ENCODE results near the gene PREX1. TPM values are rescaled to one million over a fixed set of nuclear protein-coding genes. Genes with fewer than 3 reads are reported as not detected.

PREX1 gene
- polyA plus RNA-seq, 1 donor (not counting 4 experiments of a cell fraction or from before 2014, with no cell fraction given) = 0.22 TPM

GRCh38 chr20:48659858-48660257 lies 167.9 kb downstream of the PREX1 start:
- no peaks in the 10 kb centered on the region for H3K36me3 ChIP-seq (ENCODE audit: control insufficient read depth in 2 of 2, extremely low read depth in 1 of 2, insufficient read depth in 2 of 2, low read length in 2 of 2)
- no peak overlapping the region for H3K27ac ChIP-seq (ENCODE audit: control insufficient read depth, insufficient read depth, low read length)
- TF ChIP-seq, protein P1, sequence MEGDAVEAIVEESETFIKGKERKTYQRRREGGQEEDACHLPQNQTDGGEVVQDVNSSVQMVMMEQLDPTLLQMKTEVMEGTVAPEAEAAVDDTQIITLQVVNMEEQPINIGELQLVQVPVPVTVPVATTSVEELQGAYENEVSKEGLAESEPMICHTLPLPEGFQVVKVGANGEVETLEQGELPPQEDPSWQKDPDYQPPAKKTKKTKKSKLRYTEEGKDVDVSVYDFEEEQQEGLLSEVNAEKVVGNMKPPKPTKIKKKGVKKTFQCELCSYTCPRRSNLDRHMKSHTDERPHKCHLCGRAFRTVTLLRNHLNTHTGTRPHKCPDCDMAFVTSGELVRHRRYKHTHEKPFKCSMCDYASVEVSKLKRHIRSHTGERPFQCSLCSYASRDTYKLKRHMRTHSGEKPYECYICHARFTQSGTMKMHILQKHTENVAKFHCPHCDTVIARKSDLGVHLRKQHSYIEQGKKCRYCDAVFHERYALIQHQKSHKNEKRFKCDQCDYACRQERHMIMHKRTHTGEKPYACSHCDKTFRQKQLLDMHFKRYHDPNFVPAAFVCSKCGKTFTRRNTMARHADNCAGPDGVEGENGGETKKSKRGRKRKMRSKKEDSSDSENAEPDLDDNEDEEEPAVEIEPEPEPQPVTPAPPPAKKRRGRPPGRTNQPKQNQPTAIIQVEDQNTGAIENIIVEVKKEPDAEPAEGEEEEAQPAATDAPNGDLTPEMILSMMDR (optimal IDR thresholded peaks at IDR 0.05 in 1 of 3, IDR thresholded peaks at IDR 0.05 in 1 of 3, conservative IDR thresholded peaks at IDR 0.05 in 1 of 3; ENCODE audit: extremely low read depth in 1 of 3, insufficient read depth in 2 of 3, low read length in 3 of 3) = no peak
- TF ChIP-seq EZH2 (IDR thresholded peaks at IDR 0.05; ENCODE audit: low read length) = no peak
- no peaks in the 10 kb centered on the region for H4K20me1 ChIP-seq (ENCODE audit: control insufficient read depth, extremely low read depth, insufficient read depth, low read length)
- H3K4me1 ChIP-seq (ENCODE audit: control insufficient read depth, extremely low read depth, insufficient read depth, low read length) = no peaks in the 10 kb centered on the region
- no peaks in the 10 kb centered on the region for H3K9me3 ChIP-seq (ENCODE audit: control insufficient read depth, low read depth, low read length)
- dilution Hi-C loops (cut with MboI; ENCODE audit: extremely low pct_ligation_motif_present, low sequenced_read_pairs) = loop anchor here (25.0 kb wide), 1 partner anchor 252 kb away; the partner anchor contains the start of gene ARFGEF2
- DNase-seq (ENCODE audit: low read depth, low spot score) = no peak
- H3K4me2 ChIP-seq (ENCODE audit: control insufficient read depth, extremely low read depth, insufficient read depth, low read depth, low read length) = no peak overlapping the region
- peaks cover 37% of the 10 kb centered on the region for H3K27me3 ChIP-seq (ENCODE audit: control insufficient read depth, extremely low read depth, insufficient read depth, low read length)
- no peak overlapping the region for H2AFZ ChIP-seq (ENCODE audit: control insufficient read depth, low read length)
- H3K9me1 ChIP-seq (ENCODE audit: control insufficient read depth, extremely low read depth, insufficient read depth, low read length) = no peaks in the 10 kb centered on the region
- H3K4me3 ChIP-seq (ENCODE audit: control insufficient read depth in 2 of 3, extremely low read depth in 1 of 3, insufficient read depth in 2 of 3, low read depth in 1 of 3, low read length in 3 of 3) = no peak overlapping the region
- H3K79me2 ChIP-seq (ENCODE audit: control insufficient read depth, insufficient read depth, low read length) = no peaks in the 10 kb centered on the region
- no peak for FAIRE-seq
- no peak overlapping the region for H3K9ac ChIP-seq (ENCODE audit: control insufficient read depth, extremely low read depth, insufficient read depth, low read length)

GRCh38 chr20:48658505-48658904 lies 169.3 kb downstream of the PREX1 start:
- Histone ChIP-seq H3K9me1 (ENCODE audit: control insufficient read depth, extremely low read depth, insufficient read depth, low read length) (no peaks in the 10 kb centered on the region), H3K9ac (ENCODE audit: control insufficient read depth, extremely low read depth, insufficient read depth, low read length) (no peak overlapping the region), H2AFZ (ENCODE audit: control insufficient read depth, low read length) (no peak overlapping the region), H3K4me1 (ENCODE audit: control insufficient read depth, extremely low read depth, insufficient read depth, low read length) (no peaks in the 10 kb centered on the region), H3K79me2 (ENCODE audit: control insufficient read depth, insufficient read depth, low read length) (no peaks in the 10 kb centered on the region), H3K27ac (ENCODE audit: control insufficient read depth, insufficient read depth, low read length) (no peak overlapping the region), H4K20me1 (ENCODE audit: control insufficient read depth, extremely low read depth, insufficient read depth, low read length) (no peaks in the 10 kb centered on the region), H3K9me3 (ENCODE audit: control insufficient read depth, low read depth, low read length) (no peaks in the 10 kb centered on the region), H3K4me2 (ENCODE audit: control insufficient read depth, extremely low read depth, insufficient read depth, low read depth, low read length) (no peak overlapping the region), H3K36me3 (ENCODE audit: control insufficient read depth in 2 of 2, extremely low read depth in 1 of 2, insufficient read depth in 2 of 2, low read length in 2 of 2) (no peaks in the 10 kb centered on the region), H3K4me3 (ENCODE audit: control insufficient read depth in 2 of 3, extremely low read depth in 1 of 3, insufficient read depth in 2 of 3, low read depth in 1 of 3, low read length in 3 of 3) (no peak overlapping the region), H3K27me3 (ENCODE audit: control insufficient read depth, extremely low read depth, insufficient read depth, low read length) (peaks cover 40% of the 10 kb centered on the region)
- FAIRE-seq = no peak
- no peak for DNase-seq (ENCODE audit: low read depth, low spot score)
- dilution Hi-C loops (cut with MboI; ENCODE audit: extremely low pct_ligation_motif_present, low sequenced_read_pairs) = loop anchor here (25.0 kb wide), 1 partner anchor 254 kb away; the partner anchor contains the start of gene ARFGEF2
- no peak for TF ChIP-seq EZH2 (IDR thresholded peaks at IDR 0.05; ENCODE audit: low read length)
- TF ChIP-seq, protein P1 (optimal IDR thresholded peaks at IDR 0.05 in 1 of 3, IDR thresholded peaks at IDR 0.05 in 1 of 3, conservative IDR thresholded peaks at IDR 0.05 in 1 of 3; ENCODE audit: extremely low read depth in 1 of 3, insufficient read depth in 2 of 3, low read length in 3 of 3) = no peak
